ENCODE measurements around the gene SPRED3.

SPRED3 gene

GRCh38 chr19:38371081-38371480 lies 17.4 kb upstream of the SPRED3 start:
- DNase-seq (ENCODE audit: low spot score): no peak

- no peak for DNase-seq (ENCODE audit: low spot score)
Measured at GRCh38 chr19:38373907-38374331, 14.6 kb upstream of the SPRED3 start.

GRCh38 chr19:38374332-38375097 lies 14.0 kb upstream of the SPRED3 start, which contains the start of gene PSMD8:
Gene PSMD8 (plus strand): TSS chr19:38374571. CDS start chr19:38374602, 31 bp downstream.
- DNase-seq (ENCODE audit: low spot score): peak; percentile 99

GRCh38 chr19:38375098-38375493 lies 13.4 kb upstream of the SPRED3 start:
- no peak for DNase-seq (ENCODE audit: low spot score)

GRCh38 chr19:38375748-38376147 lies 12.7 kb upstream of the SPRED3 start:
- no peak for DNase-seq (ENCODE audit: low spot score)

GRCh38 chr19:38376576-38376975 lies 11.9 kb upstream of the SPRED3 start:
- DNase-seq (ENCODE audit: low spot score): no peak

GRCh38 chr19:38377052-38377451 lies 11.4 kb upstream of the SPRED3 start:
- DNase-seq (ENCODE audit: low spot score): no peak

GRCh38 chr19:38378866-38379265 lies 9.6 kb upstream of the SPRED3 start:
- no peak for DNase-seq (ENCODE audit: low spot score)

GRCh38 chr19:38381138-38381537 lies 7.4 kb upstream of the SPRED3 start:
- no peak for DNase-seq (ENCODE audit: low spot score)

- no peak for DNase-seq (ENCODE audit: low spot score)
Measured at GRCh38 chr19:38383184-38383583, 5.3 kb upstream of the SPRED3 start.

GRCh38 chr19:38383743-38384142 lies 4.8 kb upstream of the SPRED3 start:
- no peak for DNase-seq (ENCODE audit: low spot score)

- no peak for DNase-seq (ENCODE audit: low spot score)
Measured at GRCh38 chr19:38384209-38385027, 4.1 kb upstream of the SPRED3 start.

- no peak for DNase-seq (ENCODE audit: low spot score)
Measured at GRCh38 chr19:38385057-38385803, 3.3 kb upstream of the SPRED3 start.

GRCh38 chr19:38385804-38386257 lies 2.7 kb upstream of the SPRED3 start:
- no peak for DNase-seq (ENCODE audit: low spot score)

- DNase-seq (ENCODE audit: low spot score): no peak
Measured at GRCh38 chr19:38386300-38386970, 2.1 kb upstream of the SPRED3 start.

- DNase-seq (ENCODE audit: low spot score): no peak
Measured at GRCh38 chr19:38386971-38387549, 1.4 kb upstream of the SPRED3 start.

- peak; percentile 88 for DNase-seq (ENCODE audit: low spot score)
Measured at GRCh38 chr19:38387550-38388348, 748 bp upstream of the SPRED3 start, which contains the start of gene GGN. Gene GGN (minus strand): TSS chr19:38388034. CDS start chr19:38387261, 773 bp downstream.

- peak; percentile 81 for DNase-seq (ENCODE audit: low spot score)
Measured at GRCh38 chr19:38389101-38389925, 816 bp downstream of the SPRED3 start.
